GM19328 (cell line): ENCODE data around the gene MAGI1.
"Not testable (repeated sequence)": the region's sequence is repeated elsewhere in the genome, so short reads cannot be mapped to it uniquely, and the experiment has no call there.

Experiments
- ATAC-seq: cut with Tn5 transposase; IDR thresholded peaks from one replicate; pipeline ENCODE4 v1.9.1; 2021; ENCODE audit warnings: mild to moderate bottlenecking, moderate library complexity; ENCODE audit not compliant: unreplicated experiment

MAGI1 gene

GRCh38 chr3:65723985-65724384 is 314.7 kb downstream of the MAGI1 start:
- ATAC-seq = no peak

GRCh38 chr3:65723011-65723410 is 315.7 kb downstream of the MAGI1 start:
- ATAC-seq = no peak

GRCh38 chr3:65720989-65721737 is 317.6 kb downstream of the MAGI1 start:
- ATAC-seq = no peak

GRCh38 chr3:65719639-65720038 is 319.1 kb downstream of the MAGI1 start:
- ATAC-seq = not testable (repeated sequence)

GRCh38 chr3:65717676-65718346 is 320.9 kb downstream of the MAGI1 start:
- ATAC-seq = no peak

GRCh38 chr3:65716071-65716751 is 322.5 kb downstream of the MAGI1 start:
- no peak for ATAC-seq

- ATAC-seq = no peak
These were observed 324.6 kb downstream of the MAGI1 start for GRCh38 chr3:65714134-65714533.

- no peak for ATAC-seq
These were observed 325.7 kb downstream of the MAGI1 start for GRCh38 chr3:65713016-65713415.

- no peak for ATAC-seq
These were observed 326.6 kb downstream of the MAGI1 start for GRCh38 chr3:65712140-65712539.

GRCh38 chr3:65706776-65707568 is 331.7 kb downstream of the MAGI1 start:
- no peak for ATAC-seq

- no peak for ATAC-seq
These were observed 332.4 kb downstream of the MAGI1 start for GRCh38 chr3:65706301-65706700.

GRCh38 chr3:65703820-65704219 is 334.9 kb downstream of the MAGI1 start:
- ATAC-seq = no peak

- ATAC-seq = no peak
These were observed 335.7 kb downstream of the MAGI1 start for GRCh38 chr3:65703026-65703425.

GRCh38 chr3:65702202-65702601 is 336.5 kb downstream of the MAGI1 start:
- ATAC-seq = no peak

- no peak for ATAC-seq
These were observed 337.2 kb downstream of the MAGI1 start for GRCh38 chr3:65701516-65701915.

- no peak for ATAC-seq
These were observed 349.3 kb downstream of the MAGI1 start for GRCh38 chr3:65689436-65689835.

- ATAC-seq = no peak
These were observed 351.0 kb downstream of the MAGI1 start for GRCh38 chr3:65687741-65688140.

GRCh38 chr3:65685621-65686235 is 353.0 kb downstream of the MAGI1 start:
- no peak for ATAC-seq

- no peak for ATAC-seq
These were observed 360.2 kb downstream of the MAGI1 start for GRCh38 chr3:65678516-65678915.

- ATAC-seq = no peak
These were observed 361.2 kb downstream of the MAGI1 start for GRCh38 chr3:65677486-65678010.
